HG02678 (cell line): ENCODE data around the gene CCN2.
"Not testable (repeated sequence)": the region's sequence is repeated elsewhere in the genome, so short reads cannot be mapped to it uniquely, and the experiment has no call there.

Source experiments
- ATAC-seq: cut with Tn5 transposase; IDR thresholded peaks from one replicate; pipeline ENCODE4 v1.9.1; 2021; ENCODE audit warnings: mild to moderate bottlenecking, moderate library complexity; ENCODE audit not compliant: unreplicated experiment

Gene CCN2

DNA sequence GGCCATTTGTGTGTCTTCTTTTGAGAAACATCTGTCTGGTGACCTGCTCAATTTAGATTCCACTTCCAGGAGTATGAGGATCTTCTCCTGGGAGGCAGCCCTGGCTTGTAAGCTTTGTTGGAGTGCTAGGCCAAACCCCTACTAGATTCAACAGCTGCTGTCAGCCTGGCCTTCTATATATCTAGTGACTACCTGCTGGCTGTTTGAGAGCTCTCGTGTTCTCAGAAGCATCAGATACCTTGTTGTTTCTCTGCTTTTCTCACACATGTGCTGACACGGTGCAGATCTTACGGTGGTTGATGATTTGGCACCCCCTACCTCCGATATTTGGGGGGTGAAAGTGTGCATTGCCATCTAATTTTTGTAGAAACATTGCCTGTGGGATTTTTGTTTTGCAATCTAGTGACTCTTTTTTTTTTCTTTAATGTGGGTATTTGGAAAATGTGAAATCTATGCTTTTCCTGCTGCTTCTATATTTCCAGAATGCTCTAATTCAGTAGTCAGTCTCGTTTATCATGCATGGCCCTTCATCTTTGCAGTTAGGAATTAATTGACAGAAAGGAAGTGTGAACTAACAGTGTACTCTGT is 4.7 kb downstream of the CCN2 start:
- ATAC-seq: no peak

DNA sequence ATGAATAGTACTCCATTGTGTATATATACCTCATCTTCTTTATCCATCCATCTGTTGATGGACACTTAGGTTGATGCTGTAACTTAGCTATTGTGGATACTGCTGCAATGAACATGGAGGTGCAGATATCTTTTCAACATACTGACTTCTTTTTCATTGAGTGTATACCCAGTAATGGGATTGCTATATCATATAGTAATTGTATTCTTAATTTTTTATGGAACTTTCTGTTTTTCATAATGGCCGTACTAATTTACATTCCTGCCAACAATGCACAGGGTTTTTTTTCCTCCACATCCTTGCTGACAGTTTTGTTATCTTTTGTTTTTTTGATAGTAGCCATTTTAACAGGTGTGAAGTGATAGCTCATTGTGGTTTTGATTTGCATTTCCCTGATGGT is 5.2 kb downstream of the CCN2 start:
- no peak for ATAC-seq

DNA sequence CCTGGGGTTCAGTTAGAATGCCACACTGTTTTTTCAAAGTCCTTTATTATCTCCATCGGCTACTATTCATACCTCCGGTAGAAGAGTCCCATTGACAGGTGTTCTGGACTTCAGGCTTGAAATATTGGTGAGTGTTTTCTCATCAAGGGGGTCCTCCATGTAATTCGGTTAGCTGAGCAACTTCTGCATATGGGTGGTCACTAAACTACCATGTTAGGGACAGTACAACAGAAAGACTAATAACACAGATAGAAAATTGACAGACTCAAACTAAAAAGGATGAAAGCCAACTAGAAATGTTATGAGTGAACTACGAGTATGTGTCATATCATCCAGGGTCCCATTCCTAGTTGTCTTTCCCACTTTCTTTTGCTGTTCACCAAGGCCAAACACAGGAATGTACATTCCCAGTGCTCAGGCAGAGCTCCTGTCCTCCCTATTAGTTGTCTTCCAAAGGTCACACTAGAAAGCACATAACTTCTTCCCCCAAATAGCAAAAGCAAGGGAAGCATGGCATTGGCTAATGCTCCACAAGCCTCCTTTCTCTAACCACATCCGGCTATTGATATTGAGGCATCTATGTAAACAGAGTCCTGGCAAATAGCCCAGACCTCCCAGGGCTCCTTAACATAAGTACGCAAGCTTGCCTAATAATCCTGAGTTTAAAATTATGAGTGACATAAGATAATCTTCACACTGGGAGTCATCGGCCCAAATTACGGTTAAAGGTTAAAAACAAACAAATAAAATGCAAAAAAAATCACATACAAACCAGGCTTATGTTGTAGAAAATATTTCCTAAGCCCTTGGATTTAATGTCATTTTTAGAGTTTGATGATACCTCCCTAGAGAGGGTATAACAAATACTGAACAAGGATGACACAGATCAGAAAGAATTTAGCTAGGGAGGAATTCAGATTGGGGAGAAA is 13.2 kb downstream of the CCN2 start:
- ATAC-seq: no peak

DNA sequence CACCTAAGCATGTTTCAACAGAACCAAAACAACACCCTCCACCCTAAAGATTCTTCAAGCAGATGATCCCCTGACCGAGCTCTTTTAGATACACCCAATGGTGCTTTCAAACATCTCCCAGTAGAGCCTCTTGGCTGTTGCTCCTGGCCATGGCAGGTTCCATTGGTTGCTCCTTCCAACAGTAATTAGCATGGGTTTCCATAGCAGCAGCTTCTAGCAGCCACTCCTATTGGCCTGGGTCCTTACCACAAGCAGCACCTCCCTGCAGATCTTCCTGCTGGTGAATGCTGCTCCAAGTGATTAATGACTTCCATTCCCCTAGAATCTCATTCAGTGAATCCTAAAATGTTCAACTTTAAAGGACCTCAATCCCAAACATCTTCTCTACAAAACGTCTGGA is 13.9 kb downstream of the CCN2 start:
- ATAC-seq: no peak

DNA sequence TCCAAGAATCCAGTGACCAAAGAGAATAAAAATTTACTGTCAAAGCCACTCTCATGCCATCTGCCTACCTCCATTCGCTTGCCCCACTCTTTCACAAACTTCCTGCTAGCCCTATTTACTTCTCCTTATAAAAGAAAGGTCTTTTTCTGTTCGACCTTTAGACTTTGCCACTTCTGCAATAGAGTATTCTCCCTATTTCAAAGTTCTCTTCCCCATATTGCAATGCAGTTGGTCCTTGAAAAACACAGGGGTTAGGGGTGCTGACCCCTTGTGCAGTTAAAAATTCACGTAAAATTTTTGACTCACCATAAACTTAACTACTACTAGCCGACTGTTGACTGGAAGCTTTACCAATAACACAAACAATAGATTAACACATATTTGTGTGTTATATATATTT is 15.0 kb downstream of the CCN2 start:
- ATAC-seq: no peak

DNA sequence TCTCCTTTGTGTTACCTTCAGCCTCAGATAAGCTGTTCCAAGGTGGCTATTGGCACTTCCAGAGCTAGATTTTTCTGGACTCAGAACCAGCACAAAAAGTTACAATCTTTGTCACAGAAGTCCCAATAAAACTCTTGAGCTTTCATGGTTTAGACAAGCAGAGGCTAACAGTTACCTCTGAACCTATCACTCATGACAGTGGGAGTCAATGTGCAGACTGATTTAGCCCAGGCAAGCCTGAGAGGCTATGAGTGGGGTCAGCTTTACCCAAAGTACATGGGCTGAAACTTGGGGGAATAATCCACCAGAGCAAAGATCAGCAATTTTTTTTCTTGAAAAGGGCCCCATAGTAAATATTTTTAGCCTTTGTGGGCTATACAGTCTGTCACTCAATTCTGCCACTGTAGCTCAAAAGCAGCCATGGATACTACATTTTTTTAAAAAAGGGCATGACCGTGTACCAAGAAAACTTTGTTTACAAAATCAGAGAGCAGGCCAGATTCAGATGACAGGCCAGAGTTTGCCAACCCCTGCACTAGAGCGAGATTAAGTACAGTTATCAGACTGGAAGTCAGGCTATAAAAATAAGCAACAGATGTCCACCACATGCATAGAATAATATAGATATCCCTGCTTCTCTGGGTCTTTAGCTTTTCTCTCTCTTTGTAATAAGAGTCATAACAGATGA is 20.0 kb downstream of the CCN2 start:
- ATAC-seq: no peak

DNA sequence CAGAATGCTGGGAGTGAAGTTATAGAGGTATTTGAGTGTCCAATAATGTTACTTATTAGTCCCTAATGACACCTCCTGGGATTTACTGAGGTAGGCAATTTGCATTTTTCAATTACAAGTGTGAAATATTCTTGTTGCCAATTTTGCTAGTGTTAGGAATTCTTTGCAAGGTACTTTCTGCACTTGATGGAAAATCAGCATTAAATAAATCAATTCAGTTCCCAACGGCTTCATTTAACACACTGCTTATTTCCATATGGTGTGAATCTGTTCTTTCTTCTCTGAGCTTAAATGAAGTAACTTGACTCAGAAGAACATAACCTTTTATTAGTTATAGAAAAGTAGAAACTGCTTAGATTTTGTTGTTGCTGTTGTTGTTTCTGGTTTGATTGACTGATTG is 21.2 kb downstream of the CCN2 start:
- ATAC-seq: no peak

DNA sequence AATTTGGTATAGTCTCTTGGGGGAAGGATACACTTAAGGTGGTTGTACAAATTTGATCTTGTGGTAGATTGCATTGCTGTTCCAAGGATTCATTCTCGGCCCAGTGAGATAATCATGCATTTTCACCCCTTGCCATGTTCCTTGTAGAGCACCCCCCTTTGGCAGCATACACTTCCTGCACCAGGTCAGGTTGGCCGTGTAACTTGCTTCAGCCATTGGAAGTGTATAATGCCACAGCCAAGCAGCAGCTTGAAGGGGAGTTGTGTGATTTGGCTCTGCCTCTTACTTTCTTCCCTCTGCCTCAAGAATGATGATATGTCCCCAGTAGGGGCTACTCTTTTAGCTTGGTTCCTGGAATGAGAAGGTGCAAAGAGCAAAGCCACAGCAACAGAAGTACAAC is 21.9 kb downstream of the CCN2 start:
- ATAC-seq: no peak

DNA sequence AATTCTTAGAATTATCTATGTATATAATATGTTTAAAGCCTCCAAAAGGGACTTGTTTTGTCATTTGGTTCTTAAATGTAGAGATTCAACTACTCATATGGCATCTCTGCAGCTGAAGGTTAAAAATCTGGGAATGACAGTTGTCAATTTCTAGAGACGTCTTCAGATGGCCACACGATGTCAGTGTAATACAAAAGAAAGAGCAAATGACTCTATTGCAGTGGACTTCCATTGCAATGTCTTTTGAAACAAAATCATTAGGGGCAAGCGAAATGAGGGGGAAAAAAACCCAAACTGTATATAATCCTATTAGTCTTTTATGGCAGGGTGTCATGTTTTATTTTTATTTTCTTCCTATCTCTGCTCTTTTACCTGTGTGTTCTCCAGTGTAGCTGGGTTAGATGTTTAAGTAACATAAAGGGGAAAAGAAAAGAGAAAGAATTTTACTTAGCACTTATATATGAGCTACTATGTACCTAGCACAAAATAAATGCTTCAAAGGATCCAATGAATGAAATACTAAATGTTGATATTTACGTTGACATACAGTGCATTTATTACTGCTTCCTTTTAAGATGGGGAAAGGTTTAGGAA is 26.2 kb downstream of the CCN2 start:
- ATAC-seq: no peak

DNA sequence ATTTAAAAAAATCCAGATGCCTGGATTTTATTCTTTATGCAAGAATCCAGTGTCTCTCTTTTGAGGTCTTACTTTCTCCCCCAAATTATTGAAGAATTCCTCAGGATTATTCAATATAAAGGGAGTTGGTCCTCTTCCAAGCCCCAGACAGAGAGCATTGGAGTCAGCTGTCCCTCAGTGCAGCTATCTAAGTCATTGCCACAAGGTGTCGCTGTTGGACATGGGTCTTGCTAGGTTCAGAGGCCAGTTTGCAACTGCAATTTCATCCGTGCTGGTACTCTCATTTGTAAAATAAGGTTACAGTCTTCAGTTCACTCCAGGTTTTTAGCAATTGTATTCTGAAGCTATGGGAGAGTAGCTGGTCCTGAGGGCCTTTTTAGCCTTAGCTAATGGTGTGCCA is 27.8 kb downstream of the CCN2 start:
- peak; percentile 55 for ATAC-seq

DNA sequence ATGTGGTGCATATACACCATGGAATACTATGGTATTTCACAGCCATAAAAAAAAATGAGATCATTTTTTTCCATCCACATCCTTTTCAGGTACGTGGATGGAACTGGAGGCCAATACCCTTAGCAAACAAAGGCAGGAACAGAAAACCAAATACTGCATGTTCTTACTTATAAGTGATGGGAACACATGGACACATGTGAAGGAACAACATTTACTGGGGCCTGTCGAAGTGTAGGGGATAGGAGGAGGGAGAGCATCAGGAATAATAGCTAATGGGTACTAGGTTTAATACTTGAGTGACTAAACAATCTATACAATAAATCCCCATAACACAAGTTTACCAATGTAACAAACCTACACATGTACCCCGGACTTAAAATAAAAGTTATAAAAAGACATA is 30.5 kb downstream of the CCN2 start:
- no peak for ATAC-seq

DNA sequence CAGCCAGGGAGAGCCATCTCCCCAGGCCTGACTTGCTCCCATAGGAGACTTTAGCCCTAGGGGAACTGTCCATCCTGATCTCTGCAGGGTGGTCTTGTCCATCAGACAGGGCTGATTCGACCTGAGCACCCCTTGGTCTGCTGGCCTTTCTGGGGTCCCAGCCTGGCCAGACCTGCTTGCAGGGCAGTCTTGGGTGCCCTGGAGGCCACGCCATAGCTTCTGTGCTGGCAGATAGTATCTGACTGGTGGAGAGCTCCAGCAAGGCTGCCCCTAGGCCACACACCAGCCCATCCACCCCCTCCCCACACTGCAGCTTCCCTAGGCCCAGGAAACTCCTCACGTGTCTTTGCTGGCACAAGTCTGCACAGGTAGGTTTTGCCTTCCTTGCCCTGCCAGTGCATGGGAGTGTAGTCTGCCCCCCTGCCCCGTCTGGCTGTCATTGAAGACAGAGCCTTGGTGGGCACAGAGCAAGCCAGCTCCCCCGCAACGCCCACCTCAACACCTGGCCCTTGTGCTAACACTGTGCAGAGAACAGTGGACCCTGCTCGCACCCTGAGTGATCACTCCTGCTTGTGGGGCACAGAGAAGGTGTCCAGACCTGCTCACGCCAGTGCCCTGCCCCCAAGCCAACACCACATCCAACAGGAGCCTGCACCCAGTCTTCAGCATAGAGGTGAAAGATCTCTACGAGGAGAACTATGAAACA is 32.4 kb downstream of the CCN2 start:
- ATAC-seq: no peak

DNA sequence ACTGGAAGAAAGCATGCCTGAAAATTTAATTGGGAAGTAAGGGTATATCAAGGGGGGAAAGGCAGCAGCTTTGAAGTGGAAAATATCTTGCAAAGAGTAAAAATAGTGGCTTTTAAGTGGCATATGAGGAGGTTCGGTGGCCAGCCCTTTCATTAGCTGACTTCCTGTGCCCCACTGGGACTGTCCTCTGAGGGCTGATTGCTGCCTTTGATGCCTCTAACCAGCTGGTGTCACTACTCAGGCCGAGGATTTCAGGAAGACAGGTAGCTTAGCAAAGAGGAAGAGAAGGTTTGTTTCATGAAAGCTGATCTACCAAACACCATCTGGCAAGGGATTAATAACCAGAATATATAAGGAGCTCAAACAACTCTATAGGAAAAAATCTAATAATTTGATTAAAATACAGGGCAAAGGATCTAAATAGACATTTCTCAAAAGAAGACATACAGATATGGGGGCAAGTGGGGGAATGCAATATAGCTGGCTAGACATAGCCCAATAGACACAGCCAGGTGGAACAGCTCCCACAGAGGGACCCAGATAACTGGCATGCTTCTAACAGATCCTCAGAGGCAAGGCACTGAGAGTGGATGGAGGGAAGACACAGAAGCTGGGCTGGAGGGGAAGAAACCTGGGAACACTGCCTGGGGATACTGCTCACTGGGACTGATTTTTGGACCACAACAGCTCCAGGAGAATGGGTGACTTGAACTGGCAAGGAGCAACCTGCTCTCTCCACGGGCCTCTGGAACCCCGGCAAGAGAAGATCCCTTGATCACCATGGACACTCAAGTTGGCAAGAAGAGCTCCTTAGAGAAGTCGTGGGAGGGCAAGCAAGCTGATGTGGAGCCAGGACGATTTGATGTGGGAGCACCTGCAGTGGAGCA is 33.2 kb downstream of the CCN2 start:
- no peak for ATAC-seq

DNA sequence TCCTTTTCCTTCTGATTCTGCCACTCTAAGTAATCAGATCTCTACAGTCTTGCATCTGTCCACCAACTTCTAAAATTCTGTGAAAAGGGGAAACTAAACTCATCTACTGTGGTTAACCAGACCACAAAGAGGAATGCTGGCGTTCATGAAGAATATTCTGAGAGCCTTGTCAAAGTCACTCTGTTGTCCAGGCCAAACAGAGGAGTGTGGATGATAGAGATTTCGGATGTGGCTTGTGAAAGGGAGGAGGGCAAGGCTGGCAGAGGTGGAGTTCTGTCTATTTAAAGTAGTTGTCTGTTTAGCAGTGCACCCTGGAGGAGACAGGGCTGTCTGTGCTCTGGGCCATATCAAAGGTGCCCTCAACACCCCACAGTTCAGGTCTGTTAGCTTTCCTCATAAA is 33.9 kb downstream of the CCN2 start:
- ATAC-seq: no peak

DNA sequence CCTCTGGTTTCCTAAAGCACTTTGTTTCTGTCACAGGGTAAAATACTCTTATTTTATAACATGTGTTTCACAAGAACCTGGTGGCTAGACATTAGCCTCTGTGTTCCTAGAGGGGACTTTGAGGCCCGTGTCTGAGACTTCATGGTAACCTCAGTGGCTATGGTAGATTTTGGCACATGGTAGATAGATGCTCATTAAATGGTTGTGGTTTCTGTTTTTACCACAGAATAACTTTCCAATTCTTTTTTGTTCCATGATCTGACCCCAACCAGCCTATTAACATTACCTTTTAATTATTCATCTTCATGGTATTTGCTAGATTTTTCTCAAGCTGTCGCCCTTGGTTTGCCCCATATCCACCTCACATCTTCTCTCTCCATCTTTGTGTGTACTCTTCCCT is 34.3 kb downstream of the CCN2 start:
- ATAC-seq: no peak

DNA sequence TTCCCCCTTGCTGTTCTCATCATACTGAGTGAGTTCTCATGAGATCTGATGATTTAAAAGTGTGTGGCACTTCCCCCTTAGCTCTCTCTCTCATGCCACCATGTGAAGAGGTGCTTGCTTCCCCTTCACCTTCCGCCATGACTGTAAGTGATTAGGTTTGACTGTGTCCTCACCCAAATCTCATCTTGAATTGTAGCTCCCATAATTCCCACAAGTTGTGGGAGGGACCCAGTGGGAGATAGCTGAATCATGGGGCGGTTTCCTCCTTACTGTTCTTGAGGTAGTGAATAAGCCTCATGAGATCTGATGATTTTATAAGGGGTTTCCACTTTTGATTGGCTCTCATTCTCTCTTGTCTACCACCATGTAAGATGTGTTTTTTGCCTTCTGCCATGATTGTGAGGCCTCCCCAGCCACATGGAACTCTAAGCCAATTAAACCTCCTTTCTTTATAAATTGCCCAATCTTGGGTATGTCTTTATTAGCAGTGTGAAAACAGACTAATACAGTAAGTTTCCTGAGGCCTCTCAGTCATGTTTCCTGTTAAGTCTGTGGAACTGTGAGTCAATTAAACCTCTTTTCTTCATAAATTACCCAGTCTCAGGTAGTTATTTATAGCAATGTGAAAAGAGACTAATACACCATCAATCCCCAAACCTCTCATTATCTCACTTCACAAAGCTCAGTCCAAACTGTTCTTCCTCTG is 34.9 kb downstream of the CCN2 start:
- ATAC-seq: not testable (repeated sequence)

DNA sequence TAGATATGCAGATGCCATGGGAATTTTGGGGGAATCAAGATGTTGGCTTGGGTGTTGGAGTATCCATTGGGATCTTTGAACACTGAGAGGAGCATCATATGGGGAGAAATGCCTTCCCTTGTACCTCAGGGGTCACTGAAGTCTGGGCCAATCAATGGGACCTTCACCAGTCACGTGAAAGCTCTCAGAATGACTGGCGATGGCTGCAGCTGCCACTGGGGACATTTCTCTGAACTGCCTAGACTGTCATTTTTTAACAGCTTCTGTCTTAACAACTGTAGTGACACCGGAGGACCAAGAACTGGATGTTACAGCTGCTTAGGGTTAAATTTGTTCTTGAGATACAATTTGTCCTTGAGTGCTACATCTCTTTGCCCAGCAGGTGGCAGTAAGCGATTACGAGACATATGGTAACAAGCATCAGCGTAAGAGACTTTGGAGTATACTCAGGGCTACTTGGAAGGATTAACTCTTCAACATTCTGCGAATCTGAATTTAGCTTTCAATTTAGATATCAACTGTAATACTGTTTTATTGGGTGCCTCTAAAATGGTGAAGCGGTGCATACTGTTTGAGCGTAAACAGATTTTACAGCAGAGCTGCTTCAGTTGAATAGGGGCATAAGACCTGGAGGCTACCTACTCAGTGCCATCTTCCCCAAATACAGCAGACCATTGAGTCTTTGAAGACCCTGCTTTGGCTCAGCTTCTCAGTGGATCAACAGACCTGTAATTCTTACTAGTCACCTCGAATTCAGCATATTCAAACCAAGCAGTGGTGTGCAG is 36.0 kb downstream of the CCN2 start:
- ATAC-seq: peak; percentile 85

DNA sequence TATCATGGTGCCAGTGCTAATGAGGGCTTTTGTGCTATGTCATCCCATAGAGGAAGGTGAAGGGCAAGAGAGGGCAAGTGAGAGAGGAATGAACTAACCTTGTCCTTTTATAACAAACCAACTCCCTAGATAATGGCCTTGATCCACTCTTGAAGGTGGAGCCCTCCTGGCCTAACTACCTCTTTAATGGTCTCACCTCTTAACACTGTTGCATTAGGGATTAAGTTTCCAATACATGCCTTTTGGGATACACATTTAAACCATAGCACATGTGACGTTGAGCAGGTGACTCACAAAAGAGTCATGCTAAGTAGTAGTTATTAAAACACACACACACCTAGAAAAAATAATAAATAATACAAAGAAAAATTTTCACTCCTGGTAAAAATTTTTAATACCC is 36.9 kb downstream of the CCN2 start:
- no peak for ATAC-seq

DNA sequence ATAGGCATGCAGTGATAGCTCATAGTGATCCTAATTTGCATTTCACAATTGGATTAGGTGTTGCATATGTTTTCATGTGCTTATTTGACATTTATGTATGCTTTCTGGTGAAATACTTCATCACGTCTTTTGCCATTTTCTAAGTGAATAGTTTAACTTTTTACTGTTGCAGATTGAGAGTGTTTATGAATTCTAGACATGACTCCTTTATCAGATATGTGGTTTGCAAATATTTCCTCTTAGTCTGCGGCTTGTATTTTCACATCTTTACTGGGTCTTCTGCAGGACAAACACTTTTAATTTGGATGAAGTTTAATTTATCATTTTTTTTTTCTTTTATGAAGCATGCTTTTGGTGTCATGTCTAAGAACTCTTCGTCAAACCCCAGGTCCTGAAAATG is 39.2 kb downstream of the CCN2 start:
- ATAC-seq: no peak
